Activated CD8-positive, alpha-beta memory T cell treated with anti-CD3 and anti-CD28 coated beads for 24 hours (primary cell): ENCODE results near the gene SEPTIN5.
A peak's percentile ranks its signal among the peaks of the same experiment; 100 is the strongest.

Experiments
- DNase-seq: peaks from one replicate; pipeline ENCODE4 v3.0.0-alpha.2; 2020

The SEPTIN5 gene

DNA sequence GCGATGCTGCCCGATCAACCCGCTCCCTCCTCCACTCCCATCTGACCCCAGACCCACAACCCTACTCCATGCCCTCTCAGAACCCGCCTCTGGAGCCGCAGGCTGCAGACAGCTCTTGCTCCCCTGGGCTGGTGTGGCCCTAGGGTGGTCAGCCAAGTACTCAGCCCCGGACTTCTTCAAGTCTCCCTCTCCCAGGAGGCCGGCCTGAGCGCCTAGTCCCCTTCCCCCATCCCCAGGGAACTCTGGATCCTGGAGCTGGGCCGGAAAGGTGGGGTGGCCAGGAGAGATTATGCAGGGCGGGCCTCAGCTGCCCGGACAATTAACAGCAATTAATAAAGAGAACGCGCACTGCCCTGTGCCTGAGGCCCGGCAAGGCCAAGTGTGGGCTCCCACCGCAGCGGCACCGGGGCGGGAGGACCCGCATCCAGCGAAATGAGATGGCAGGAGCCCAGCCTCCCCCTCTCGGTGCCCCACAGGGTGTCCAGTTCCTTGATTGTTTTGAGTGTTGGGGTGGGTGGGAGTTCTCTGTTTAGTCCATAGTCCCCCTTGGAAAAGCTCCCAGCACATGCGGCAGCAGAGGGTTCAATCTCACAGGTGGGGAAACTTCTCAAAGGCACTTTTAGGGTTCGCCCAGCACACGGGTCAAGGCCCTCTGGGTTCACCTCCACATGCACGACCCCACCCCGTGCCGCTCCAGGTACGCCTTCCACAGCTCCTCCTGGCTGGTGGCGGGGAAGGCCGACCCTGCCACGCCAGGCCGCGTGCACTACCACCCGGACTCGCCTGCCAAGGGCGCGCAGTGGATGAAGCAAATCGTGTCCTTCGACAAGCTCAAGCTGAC lies 49.4 kb downstream of the SEPTIN5 start:
- no peak for DNase-seq

DNA sequence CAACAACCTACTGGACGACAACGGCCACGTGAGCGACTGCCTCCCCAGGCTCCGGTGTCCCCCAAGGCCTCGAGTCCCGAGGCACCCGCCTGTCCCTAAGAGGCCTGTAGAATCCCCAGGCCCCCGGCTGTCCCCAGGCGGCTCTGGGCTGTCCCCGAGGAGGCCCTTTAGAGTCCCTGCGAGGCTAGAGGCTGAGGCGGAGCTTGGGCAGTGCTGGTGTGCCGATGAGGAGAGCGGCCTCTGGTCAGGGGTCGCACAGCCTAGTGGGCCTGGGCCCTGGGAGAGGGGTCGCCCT lies 49.9 kb downstream of the SEPTIN5 start:
- DNase-seq: no peak

DNA sequence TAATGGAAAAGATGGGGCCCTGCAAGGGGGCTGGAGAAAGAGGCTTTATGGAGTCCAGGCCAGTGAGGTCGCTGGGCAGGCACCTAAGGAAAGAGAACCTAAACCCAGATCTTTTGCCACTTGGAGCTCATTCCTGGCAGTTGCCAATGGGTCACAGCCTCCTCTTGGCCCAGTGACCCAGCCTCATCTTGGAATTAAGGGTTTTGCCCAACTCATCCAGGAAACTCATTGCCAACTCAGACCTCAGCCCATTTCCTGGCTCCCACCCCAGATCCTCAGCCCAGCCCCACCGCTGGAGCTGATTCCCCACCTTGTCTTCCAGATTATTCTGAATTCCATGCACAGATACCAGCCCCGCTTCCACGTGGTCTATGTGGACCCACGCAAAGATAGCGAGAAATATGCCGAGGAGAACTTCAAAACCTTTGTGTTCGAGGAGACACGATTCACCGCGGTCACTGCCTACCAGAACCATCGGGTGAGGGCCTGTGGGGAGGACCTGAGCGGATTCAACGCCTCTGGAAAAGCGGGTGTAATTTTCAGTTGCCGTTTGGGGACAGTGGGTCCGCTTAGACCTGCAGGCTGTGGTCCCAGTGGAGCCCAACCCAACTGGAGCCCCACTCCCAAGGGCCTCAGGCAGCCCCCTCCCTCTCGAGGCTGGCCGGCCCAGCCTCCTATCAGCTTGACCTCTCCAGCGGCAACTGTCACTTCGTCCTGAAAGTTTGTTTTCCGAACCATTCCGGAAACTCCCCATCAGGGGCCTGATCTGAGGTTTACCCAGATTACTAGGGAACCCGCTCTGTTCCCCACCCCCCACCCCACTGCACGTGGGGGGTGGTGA lies 50.6 kb downstream of the SEPTIN5 start:
- no peak for DNase-seq

DNA sequence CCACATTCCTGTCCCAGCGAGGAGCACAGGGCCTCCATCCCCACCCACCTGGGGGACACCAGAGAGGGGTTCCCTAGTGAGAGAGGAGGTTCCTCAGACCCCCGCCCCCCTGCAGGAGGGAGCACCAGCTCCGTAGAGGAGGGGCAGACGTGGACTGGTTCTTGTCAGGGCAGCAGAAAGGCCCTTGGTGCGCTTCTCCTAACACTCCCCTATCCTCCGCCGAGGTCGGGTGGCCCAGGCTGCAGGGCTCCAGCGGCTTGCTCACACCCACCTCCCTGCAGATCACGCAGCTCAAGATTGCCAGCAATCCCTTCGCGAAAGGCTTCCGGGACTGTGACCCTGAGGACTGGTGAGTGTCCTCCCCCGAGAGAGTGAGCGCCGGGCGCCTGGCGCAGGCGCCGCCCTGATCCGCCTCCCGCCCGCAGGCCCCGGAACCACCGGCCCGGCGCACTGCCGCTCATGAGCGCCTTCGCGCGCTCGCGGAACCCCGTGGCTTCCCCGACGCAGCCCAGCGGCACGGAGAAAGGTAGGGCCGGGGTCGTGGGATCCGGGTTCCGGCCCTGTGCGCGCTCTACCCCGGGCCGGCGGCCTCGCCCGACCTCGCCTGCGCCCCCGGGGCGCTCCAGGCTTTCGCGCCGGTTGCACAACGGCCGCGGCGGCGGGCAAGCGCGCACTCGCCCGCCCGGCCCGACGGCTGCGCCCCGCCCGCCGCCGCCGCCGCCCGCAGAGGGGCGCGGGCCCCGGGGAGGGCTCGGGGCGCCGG lies 51.4 kb downstream of the SEPTIN5 start:
- no peak for DNase-seq

- DNase-seq: no peak
Observed at GRCh38 chr22:19766240-19766510, 51.9 kb downstream of the SEPTIN5 start.

- DNase-seq: peak; percentile 76
Observed at GRCh38 chr22:19766511-19767426, 52.5 kb downstream of the SEPTIN5 start.

DNA sequence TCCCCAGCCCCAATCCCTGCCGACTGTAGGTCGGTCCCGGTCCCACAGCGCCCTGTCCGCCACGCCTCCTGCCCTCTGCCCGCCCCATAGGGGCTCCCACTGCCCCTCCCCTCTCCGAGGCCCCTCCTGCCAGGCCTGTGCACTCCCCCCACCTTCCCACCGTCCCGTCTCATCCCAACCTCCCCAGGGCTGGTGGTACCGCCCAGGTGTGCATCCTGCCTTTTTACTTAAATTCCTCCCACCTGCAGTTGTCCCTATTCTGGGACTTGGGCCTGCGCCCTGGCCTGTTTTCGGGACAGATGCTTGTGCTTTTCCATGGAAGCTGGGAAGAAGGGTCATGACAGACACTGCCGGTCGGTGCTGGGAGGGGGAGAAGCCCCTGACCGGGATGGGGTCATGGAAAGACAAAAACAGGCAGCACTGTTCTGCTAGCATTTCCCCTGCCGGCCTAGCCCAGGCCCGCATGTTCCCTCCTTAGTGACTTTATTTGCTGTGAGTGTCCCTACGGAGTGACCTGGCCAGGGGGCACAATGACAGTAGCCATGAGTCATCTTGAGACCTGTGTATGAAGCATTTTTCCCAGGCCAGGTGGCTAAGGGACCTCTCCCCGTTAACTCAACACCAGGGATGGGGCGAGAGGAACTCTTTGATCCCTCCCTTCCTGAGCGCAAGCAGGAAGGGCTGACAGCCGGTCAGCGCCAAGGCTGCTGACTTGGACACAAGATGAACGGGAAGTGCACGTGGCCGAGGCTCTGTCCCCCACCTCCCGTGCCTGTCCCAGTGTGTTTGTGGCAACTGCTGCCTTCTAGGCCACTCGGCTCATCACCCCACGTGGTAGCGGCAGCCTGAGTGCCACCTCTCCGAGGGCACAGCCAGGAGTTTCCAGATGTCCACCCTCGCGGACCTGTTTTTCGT lies 53.4 kb downstream of the SEPTIN5 start:
- no peak for DNase-seq

- no peak for DNase-seq
Observed at GRCh38 chr22:19769393-19769715, 55.1 kb downstream of the SEPTIN5 start.

- no peak for DNase-seq
Observed at GRCh38 chr22:19770349-19771220, 56.3 kb downstream of the SEPTIN5 start.

DNA sequence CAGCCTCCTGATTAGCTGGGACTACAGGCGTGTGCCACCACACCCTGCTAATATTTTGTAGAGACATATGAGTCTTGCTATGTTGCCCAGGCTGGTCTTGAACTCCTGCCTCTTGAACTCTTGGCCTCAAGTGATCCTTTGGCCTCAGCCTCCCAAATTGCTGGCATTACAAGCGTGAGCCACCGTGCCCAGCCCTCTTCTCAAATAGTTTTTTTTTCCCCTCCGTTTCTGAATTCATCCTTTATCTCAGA lies 58.0 kb downstream of the SEPTIN5 start:
- no peak for DNase-seq
